ENCODE data around the gene GPR37.

The GPR37 gene

GRCh38 chr7:124747072-124747471, 18.5 kb downstream of the GPR37 start:
- no peak for TF ChIP-seq CTCF (IDR thresholded peaks at IDR 0.05; ENCODE audit: low read depth, low read length, missing control alignments)
- DNase-seq (ENCODE audit: low read depth), result no peak
- no peak overlapping the region for H3K4me3 ChIP-seq (ENCODE audit: low read depth, low read length)

GRCh38 chr7:124738639-124739038, 27.0 kb downstream of the GPR37 start:
- DNase-seq (ENCODE audit: low read depth), result no peak
- H3K4me3 ChIP-seq (ENCODE audit: low read depth, low read length), result no peak overlapping the region
- no peak for TF ChIP-seq CTCF (IDR thresholded peaks at IDR 0.05; ENCODE audit: low read depth, low read length, missing control alignments)

DNA sequence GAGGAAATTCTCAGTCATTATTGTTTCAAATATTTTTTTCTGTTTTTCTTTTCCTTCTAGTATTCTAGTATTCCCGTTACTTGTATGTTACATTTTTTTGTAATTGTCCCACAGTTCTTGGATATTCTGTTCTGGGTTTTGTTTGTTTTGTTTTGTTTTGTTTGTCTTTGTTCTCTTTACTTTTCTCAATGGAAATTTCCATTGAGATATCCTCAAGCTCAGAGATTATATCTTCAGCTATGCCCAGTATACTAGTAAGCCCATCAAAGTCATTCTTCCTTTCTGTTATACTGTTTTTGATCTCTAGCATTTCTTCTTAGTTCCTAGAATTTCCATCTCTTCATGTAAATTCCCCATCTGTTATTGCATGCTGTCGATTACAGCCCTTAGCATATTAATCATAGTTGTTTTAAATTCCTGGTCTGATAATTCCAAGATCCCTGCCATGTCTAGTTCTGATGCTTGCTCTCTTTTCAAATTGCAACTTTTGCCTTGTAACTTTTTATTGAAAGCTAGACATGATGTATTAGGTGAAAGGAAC, 27.8 kb downstream of the GPR37 start:
- no peak for DNase-seq (ENCODE audit: low read depth)
- H3K4me3 ChIP-seq (ENCODE audit: low read depth, low read length), result no peak overlapping the region
- TF ChIP-seq CTCF (IDR thresholded peaks at IDR 0.05; ENCODE audit: low read depth, low read length, missing control alignments), result no peak

DNA sequence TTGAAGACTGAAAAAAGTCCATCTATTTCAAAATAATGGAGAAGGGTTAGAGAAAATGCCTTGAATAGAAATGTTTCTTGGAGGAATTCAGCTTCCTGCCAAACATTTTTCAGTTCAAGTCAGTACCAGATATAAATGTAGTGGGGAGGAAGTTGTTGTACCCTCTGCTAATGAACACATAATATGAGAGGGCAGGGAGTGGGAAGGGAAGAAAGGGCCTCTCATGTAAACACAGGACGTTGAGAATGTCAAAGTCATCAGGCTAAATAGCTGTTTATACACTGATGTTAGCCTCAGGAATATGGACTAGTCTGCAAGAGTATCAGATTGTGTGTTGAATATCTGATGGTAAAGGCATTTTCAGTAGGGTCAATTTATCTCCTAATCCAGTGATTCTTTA, 37.0 kb downstream of the GPR37 start:
- no peak overlapping the region for H3K4me3 ChIP-seq (ENCODE audit: low read depth, low read length)
- DNase-seq (ENCODE audit: low read depth), result no peak
- TF ChIP-seq CTCF (IDR thresholded peaks at IDR 0.05; ENCODE audit: low read depth, low read length, missing control alignments), result no peak

DNA sequence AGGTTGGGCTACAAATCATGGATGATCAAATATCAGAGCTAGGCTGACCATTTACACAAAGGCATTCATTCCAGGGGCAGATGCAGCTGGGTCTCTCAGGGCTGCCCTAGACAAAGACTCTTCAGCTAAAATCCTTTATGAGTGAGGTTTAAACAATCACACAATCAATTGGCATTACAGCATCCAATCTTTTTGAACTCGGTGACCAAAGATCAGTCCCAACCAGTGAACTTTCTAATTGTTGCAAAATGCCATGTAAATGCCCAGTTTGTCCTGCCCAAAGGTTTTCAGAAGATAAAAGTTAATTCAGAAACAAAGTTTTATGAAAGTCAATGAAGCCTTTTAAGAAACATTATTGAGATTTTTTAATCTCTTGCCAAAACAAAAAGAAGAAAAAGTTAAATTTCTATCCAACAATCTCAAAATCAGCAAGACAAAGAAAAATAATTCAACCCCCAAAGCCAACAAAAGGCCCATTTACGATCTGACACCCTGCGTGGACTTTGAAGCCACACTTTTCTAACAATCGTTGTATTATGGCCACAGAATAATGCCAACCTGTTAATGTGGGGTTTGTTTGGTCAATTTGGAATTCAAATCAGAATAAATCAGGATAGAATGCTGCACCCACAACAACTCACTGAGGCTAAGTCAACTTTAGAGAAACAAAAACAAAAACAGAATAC, 40.9 kb downstream of the GPR37 start:
- H3K4me3 ChIP-seq (ENCODE audit: low read depth, low read length), result no peak overlapping the region
- no peak for TF ChIP-seq CTCF (IDR thresholded peaks at IDR 0.05; ENCODE audit: low read depth, low read length, missing control alignments)
- DNase-seq (ENCODE audit: low read depth), result no peak

GRCh38 chr7:124724079-124724478, 41.5 kb downstream of the GPR37 start:
- no peak for DNase-seq (ENCODE audit: low read depth)
- no peak for TF ChIP-seq CTCF (IDR thresholded peaks at IDR 0.05; ENCODE audit: low read depth, low read length, missing control alignments)
- no peak overlapping the region for H3K4me3 ChIP-seq (ENCODE audit: low read depth, low read length)

DNA sequence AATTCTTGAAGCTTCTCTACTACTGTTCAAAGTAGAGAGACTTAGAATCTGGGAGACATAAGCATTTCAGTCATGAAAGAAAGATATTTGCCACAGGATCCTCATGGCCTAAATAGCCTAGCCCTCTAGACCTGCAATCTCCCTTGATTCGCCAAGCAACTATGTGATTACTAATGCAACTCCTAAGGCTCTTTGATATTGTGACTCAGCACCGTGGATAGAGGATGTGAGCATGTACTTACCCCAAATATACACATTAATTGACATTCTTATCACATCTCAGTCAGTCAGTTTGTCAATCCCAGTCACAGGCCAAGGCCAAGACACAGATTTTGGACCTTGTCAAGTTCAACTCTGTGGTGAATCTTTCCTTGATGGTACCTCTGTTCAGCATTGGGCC, 42.6 kb downstream of the GPR37 start:
- TF ChIP-seq CTCF (IDR thresholded peaks at IDR 0.05; ENCODE audit: low read depth, low read length, missing control alignments), result no peak
- DNase-seq (ENCODE audit: low read depth), result no peak
- H3K4me3 ChIP-seq (ENCODE audit: low read depth, low read length), result no peak overlapping the region

All from GM12864 (cell line).